GM08714 (cell line): Measurements from ENCODE around the gene RTCA.
"Not testable (repeated sequence)": the region's sequence is repeated elsewhere in the genome, so short reads cannot be mapped to it uniquely, and the experiment has no call there.

Experiments used
- H3K4me3 ChIP-seq: fragments of 200-500 bp; sonication (Bioruptor generic); 2 replicates; pipeline ENCODE4 v1.5.1; 2014; ENCODE audit warnings: mild to moderate bottlenecking, low read length, inconsistent platforms
- ZNF274 ChIP-seq: IDR thresholded peaks from 2 replicates; pipeline ENCODE4 v1.6.1; 2012; ENCODE audit warnings: mild to moderate bottlenecking, low read depth, low read length

The RTCA gene

DNA sequence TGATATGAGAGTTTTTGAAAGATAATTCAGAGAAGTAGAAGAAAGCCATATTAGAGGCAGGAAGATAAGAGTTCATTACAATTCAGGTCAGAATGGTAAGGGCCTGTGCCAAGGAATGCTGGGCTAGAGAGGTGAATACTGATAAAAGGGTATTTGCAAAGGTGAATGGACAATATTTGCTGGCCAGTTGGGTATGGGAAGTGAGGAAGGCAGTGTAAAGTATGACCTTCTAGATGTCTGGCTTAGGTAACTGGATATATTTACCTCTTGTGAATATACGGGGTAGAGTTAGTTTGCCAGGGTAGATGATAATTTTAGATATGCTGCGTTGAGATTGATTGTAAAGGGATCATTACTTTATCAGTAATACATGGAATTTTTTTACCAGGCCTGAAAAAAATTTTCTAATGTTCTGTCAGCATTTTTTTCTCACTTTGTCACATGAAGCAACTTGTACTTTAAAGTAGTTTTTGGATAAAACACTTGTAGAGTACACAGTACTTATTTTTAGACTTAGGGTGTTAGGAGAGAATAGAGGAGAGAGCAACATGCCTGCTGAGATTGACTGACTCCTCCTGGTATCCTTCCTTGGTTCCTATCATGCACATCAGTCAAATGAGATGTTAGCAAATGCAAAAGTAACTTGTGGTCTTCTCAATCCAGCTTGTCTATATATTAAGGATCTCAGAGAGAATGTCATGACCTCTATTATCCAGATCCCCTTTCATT lies 14.1 kb downstream of the RTCA start:
- H3K4me3 ChIP-seq = no peak overlapping the region
- no peak for TF ChIP-seq ZNF274

DNA sequence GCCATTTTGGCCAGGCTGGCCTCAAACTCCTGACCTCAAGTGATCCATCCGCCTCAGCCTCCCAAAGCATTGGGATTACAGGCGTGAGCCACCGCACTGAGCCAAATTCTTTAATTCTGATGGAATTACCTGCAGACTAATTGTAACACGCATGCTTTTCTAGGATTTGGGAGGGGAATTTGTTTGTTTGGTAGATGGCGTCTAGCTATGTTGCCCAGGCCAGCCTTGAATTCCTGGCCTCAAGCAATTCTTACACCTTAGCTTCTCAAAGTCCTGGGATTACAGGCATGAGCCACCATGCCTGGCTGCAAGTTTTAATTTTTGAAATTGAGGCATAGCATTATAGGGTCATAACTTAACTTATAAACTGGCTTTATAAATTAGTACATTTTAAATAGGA lies 18.6 kb downstream of the RTCA start:
- TF ChIP-seq ZNF274 = no peak

DNA sequence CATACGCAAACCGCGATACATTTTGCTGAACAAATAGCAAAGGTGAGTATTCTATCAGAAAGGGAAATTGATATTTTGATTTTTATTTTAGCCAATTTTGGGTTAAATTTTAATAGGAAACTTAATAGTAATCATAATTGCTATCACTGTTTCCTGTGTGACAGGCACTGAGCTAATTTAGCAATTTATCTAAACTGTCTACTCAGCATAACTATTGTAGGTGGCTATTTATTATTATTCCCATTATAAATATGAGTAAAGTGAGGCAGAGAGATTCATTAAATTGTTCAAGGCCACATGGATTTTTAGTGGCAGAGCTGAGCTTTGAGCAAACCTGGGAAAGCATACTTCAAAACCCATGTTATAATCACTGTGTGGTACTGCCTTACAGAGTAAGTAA lies 21.1 kb downstream of the RTCA start:
- no peak overlapping the region for H3K4me3 ChIP-seq
- TF ChIP-seq ZNF274 = no peak

More for the DNA sequence above, 18.6 kb downstream of the RTCA start:
- H3K4me3 ChIP-seq = no peak overlapping the region

DNA sequence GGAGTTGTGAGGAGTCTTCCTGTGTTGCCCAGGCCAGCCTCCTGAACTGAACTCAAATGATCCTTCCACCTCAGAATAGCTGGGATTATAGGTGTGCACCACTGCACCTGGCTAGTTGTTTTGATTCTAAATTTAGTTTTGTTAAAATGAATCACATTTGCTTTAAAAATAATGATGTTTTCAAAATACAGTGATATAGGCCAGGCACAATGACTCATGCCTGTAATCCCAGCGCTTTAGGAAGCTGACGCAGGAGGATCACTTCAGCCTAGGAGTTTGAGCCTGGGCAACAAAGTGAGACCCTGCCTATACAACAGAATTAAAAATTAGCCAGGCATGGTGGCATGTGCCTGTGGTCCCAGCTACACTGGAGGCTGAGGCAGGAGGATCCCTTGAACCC lies 24.3 kb downstream of the RTCA start:
- no peak for TF ChIP-seq ZNF274
- H3K4me3 ChIP-seq = no peak overlapping the region

DNA sequence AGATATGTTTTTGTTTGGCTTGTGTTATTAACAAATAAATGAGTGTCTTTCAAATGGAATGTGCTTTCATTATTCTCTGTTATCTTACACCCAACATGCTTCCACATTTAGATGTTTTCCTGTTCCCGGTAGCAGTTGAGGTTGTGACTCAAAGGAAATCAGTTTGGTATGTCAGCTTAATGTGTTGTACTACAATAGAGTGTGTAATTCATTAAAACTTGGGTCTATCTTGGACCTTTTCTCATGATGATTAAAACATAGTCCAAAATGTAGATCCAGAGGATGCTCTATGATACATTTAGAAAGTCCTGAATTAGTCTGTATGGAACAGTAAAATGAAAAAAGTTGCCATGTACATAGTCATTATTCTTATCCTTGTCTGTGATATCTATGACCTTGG lies 26.7 kb downstream of the RTCA start:
- TF ChIP-seq ZNF274 = no peak

DNA sequence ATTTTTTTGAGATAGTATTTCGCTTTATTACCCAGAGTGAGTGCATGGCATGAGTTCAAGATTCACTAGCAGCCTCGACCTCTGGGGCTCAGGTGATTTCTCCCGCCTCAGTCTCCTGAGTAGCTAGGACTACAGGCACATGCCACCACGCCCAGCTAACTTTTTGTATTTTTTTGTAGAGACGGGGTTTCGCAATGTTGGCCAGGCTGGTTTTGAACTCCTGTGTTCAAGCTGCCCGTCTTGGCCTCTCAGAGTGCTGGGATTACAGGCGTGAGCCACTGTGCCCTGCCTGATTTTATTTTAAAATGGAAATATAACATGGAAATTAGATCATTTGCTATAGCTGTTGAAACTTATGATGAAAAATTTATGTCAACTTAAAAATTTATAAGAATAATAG lies 30.1 kb downstream of the RTCA start:
- H3K4me3 ChIP-seq = no peak overlapping the region
- TF ChIP-seq ZNF274 = no peak

More for the DNA sequence above, 26.7 kb downstream of the RTCA start:
- no peak overlapping the region for H3K4me3 ChIP-seq

DNA sequence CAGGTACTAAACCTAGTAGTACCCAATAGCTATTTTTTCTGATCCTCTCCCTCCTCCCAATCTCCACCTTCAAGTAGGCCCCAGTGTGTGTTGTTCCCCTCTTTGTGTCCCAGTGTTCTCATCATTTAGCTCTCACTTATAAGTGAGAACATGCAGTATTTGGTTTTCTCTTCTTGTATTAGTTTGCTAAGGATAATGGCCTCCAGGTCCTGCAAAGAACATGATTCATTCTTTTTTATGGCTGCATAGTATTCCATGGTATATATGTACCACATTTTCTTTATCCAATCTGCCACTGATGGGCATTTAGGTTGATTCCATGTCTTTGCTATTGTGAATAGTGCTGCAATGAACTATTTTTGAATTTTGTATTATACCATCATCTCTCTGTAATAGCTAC lies 31.0 kb downstream of the RTCA start:
- not testable (repeated sequence) for H3K4me3 ChIP-seq

DNA sequence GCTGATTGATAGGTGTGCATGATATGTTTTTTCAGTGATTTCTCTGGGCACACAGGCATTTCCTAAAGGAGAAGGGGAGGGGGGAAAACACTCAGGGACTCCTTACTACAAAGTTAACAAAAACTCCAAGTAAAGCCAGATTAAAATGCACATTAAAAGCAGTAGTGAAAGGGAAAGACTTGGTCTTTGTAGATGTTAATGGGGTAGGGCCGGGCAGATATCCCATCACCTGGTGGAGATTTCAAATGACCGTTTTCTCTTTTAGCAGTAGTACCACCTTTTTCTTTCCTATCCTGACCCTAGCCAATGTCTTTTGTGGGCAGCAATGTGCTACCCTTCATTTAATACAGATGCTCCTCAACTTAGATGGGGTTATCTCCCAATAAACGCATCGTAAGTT lies 32.5 kb downstream of the RTCA start:
- no peak overlapping the region for H3K4me3 ChIP-seq
- TF ChIP-seq ZNF274 = no peak

DNA sequence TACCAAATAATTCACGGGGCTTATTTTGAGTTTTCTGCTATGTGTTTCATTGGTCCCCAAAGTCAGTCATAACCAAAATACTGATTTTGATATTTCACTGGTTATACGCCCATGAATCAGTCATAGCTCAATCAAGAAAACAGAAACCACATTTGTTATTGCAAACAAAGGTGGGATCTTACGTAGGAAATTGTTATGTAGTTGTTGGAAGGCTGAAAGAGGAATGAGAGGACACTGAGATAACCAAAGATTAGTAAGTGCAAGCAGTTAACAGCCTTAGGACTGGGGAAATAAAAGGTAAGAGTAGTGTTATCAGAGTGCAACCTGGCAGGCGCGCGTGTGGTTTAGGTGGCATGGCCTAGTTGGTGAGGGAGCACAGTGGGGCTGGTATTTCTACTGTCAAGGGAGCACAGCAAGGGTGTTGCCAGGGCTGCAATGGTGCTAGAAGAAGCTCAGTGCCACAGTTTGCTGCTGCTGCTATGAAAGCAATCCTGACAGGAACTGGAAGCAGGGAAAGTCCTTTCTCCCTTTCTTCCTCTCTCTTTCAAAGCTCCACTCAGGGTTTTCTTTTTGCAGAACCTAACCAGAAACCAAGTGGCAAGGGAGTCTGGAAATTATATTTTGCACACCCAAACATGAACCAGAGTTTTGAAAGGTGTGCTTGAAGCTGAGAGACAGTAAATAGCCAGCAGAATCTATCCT lies 33.7 kb downstream of the RTCA start:
- H3K4me3 ChIP-seq = no peak overlapping the region
- TF ChIP-seq ZNF274 = no peak

DNA sequence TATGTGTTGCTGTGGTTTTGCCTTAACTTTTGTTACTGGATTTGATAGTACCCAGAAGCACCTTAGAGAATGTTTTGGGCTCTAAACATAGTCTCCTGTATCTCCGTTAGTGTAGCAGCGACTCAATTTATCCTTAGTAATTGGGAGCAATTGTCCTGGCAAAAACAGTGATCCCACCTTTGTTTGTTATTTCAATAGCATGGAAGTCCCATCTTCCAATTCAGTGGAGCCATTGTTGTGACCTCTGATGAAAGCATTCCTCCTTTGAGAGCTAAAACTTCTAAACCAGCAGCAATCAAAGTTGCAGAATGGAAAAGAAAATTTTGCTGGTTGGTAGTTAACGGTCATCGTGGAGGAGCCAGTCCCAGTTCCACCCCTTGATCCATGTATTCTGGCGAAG lies 34.7 kb downstream of the RTCA start:
- no peak overlapping the region for H3K4me3 ChIP-seq
- TF ChIP-seq ZNF274 = no peak

DNA sequence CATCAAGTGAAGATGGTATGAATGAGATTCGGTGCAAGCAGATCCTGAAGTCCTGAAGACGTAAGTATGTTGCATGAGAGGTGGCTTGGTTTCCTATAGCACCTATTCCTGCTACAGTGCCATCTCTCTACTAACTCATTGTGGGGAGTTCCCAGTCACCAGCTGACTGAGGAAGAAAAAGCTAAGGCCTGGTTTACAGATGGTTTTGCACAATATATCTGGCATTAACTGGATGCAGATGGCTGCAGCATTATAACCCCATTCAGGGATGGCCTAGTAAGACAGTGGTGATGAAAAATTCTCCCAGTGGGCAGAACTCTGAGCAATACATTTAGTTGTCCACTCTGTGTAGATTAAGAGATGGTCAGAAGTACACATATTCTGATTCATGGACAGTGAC lies 36.7 kb downstream of the RTCA start:
- no peak overlapping the region for H3K4me3 ChIP-seq
- TF ChIP-seq ZNF274 = no peak

DNA sequence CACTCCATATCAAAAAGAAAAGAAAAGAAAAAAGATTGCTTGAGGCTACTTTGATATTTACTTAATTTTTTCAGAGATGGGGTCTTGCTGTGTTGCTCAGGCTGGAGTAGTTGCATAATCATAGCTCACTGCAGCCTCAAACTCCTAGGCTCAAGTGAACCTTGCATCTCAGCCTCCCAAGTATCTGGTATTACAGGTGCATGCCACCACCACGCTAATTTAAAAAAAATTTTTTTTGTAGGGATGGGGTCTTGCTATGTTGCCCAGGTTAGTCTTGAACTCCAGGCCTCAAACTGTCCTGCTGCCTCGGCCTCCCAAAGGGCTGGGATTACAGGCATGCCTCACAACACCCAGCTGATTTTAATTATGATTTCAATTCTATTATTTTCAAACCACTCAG lies 38.2 kb downstream of the RTCA start:
- TF ChIP-seq ZNF274 = no peak
- H3K4me3 ChIP-seq = no peak overlapping the region

DNA sequence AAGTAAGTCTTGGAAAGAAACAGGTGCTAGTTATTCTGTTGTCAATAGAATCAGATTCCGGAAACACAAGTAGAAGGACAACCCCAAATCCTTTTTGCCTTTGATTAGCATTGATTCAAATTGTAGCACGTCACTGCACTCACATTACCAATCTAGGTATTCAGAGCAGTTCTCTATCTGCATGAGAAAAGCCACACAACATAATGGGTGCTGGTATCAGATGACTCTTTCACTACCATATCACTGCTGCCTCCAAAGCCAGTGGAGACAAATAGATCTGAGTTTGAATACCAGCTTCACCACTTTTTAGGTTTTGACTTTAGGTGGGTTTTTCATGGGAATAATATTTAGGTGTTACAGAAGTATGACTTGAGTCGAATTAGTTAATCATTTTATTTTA lies 38.9 kb downstream of the RTCA start:
- TF ChIP-seq ZNF274 = no peak
- no peak overlapping the region for H3K4me3 ChIP-seq

DNA sequence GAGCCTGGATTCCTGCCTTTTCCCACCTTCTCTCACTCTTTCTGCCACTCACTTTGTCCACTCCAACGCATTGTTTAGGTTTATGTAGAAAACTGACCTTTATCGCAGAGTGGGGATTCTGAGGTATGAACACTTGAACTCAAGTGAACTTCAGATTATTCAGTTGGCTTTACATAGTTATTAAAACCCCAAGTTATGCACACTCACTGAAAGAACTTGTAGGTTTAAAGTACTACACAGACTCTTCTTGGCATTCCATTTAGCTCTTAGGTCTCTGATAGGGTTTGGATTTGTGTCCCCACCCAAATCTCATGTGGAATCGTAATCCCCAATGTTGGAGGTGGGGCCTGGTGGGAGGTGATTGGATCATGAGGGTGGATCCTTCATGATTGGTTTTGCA lies 39.9 kb downstream of the RTCA start:
- no peak overlapping the region for H3K4me3 ChIP-seq
- TF ChIP-seq ZNF274 = no peak

DNA sequence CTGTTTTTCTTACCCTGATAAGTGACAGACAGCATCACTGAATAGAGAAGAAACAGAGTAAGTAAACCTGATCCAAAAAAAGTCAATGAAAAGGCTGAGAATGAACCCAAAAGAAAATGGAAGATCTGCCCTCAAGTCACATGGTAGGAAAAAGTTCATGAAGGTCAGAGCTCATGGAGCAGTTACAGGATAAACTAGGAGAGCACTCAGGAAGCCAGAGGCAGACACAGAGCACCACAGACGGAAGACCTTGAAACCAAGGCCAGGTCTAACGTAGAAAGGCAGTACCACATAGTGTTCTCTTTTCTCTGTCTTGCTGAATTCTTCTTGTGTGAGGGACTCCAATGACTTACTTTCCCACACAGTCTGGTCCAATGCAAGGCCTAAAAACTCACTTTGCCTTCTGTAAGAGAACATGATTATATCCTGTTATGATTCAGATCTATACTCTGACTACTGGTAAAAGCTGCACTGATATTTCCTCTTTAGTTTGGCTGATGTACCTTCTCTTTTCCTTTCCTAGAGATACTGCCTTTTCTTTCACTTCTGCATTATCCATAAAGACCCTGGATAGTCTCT lies 40.8 kb downstream of the RTCA start:
- no peak overlapping the region for H3K4me3 ChIP-seq
- no peak for TF ChIP-seq ZNF274

DNA sequence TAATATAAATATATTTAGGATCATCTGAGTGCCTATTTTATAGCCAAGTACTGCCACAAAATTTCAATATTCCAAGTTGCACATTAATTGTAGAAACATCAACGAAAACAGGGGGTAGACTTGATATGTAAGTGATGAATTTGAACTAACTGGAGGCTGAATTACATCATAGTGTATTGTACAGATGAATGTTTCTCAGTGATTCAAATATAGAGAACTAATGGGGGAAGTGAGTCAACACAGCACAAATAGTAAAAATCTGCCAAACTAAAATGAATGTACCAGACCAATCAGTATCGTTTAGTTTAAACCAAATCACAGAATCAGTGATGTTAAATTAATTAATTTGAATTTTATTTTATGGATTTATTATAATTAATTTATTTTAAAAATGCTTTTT lies 42.8 kb downstream of the RTCA start:
- H3K4me3 ChIP-seq = no peak overlapping the region
- no peak for TF ChIP-seq ZNF274
